ENCODE measurements around the gene SMAP2. TPM values are rescaled to one million over a fixed set of nuclear protein-coding genes. Genes with fewer than 3 reads are reported as not detected.
"Not testable (repeated sequence)": the region's sequence is repeated elsewhere in the genome, so short reads cannot be mapped to it uniquely, and the experiment has no call there.

SMAP2 gene
- polyA plus RNA-seq, 12 donors: 13.7 to 33.5 (median 18.4) TPM; not detected in 1

DNA sequence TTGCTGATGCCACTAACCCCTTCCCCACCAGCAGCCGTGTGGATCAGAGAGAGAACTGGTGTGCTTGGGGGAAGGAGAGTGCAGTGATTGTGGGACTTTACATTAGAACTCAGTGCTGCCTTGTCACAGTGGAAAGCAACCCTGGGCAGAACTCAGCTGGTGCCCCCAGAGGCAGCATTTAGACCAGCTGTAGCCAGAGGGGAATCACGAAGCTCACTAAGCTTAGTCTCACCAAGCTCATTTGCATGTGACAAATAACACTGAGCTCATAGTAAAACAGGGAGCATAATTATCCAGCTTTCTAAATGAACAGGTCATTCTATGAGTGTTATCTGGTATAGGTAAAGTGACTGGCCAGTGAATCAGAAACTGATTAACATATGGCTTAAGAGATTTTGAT lies 9.8 kb upstream of the SMAP2 start:
- no peak for DNase-seq

DNA sequence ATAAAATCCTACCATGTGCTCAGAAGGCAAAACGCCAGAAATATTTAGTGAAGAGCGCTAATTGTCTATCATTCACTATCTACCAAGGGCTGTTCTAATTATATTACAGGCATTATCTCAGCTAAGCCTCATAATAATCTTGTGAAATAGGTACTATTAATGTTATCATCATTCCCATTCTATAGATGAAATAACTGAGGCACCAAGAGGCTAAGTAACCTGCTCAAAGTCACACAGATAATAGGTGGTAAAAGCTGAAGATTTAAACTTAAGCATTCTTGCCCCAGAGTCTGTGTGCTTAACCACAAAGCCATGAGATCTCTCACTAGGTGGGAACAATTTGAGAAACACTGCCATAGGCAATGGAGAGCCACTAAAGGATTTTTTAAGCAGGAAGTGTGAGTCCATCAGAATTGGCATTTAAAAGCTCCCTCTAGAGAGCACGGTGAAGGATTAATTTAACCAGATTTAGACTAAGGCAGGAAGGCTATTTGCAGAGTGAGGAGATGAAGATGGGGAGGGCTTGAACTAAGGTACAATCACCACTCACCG lies 1.7 kb upstream of the SMAP2 start:
- DNase-seq: no peak

- DNase-seq: no peak
These were observed 737 bp upstream of the SMAP2 start for GRCh38 chr1:40372658-40373322.

DNA sequence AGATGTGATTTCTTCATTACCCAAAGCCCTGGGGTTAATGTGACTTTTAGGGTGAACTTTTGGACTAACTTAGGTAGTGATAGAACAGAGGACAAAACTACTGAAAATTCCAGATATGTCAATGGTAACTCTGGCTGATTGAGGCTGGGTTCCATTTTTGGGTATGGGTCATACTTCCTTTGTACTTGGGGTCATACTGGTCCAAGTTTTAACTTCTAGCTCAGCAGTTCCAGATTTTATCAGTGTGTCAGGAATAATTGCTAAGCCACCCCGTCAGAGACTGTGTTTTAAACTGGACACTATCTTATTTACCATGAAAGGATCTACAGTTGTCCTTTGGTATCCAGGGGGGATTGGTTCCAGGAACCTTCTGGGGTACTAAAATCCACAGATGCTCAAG lies 4.0 kb downstream of the SMAP2 start:
- no peak for DNase-seq

DNA sequence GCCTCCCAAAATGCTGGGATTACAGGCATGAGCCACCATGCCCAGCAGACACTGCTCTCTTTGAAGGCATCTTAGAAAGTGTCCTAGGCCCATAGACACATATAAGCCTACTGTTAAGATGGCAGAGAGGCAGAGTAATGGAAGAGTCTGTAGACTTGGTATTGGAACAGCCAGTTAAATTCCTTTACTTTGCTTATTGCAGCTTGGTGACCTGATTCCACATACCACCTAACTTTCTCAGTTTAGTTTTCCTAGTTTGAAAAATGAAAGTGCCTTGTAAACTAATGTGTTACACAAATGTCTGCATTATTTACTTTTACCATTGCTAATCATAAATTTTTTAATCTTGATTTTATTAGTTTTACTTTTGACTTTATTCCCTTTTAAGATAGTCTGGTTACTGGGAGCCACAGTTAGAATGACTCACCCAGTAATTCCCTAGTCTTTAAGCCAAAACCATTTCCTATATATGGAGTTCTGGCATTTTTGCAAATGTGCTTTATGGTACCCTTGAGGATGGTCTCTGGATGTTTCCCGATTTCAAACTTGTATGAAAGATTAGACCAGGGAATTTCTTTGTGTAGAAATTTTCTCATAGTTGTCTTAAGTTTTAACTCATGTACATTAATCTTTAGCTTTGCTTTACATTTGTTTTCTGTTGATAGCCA lies 6.4 kb downstream of the SMAP2 start:
- DNase-seq: peak; percentile 63

DNA sequence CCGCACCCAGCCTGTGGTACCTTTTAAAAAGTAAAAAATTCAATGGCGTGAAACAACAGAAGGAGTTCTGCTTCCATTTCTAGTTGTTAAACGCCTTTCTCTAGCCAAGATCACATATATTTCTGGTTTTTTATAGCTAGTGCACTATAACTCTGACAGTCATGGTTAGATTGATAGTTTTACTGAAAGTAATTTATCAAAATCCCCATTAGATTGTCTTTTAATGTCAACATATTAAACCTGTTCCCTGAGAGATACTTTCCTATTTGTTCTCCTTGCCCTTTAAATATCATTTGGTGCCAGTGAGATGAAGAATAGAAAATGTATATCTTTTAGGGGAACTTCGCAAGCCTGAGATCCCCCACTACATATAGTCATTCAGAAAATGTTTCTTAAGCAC lies 7.3 kb downstream of the SMAP2 start:
- no peak for DNase-seq

DNA sequence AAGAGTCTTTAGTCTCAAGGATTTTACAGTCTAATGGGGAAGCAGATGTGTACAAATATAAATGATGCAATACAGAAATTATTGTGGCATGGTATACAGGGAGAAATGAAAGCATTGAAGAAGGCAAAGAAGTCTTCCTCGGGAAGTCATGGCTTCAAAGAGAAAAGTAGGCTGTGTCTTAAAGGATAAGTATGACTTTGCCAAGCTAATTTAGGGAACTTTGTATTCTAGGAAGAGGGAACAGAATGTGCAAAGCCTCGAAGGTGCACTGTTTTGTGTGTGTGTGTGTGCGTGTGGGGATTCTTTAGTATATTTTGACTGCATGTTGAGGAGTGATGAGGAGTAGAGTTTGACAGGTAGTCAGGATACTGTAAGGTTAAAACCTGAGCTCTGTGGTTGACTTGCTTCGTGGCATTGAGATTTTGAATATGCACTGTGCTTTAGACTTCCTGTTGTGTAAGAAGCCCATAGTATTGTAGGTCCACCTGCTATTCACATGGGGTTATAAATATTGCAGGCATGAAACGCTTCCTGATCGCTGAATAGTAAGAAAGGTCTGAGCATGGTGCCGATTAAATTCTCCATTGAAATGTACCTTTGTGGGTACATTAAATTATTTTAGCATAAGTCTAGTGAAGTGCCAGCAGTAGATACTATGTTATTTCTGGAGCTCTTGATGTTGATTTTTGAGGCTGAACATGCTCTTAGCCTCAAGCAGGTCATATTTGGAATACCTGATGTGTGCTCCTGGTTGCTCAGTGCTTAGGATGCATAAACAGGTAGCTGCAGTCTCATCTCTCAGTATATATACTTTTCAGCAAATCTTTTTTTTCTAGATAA lies 8.0 kb downstream of the SMAP2 start:
- no peak for DNase-seq

- DNase-seq: no peak
These were observed 8.6 kb downstream of the SMAP2 start for GRCh38 chr1:40382108-40382460.

DNA sequence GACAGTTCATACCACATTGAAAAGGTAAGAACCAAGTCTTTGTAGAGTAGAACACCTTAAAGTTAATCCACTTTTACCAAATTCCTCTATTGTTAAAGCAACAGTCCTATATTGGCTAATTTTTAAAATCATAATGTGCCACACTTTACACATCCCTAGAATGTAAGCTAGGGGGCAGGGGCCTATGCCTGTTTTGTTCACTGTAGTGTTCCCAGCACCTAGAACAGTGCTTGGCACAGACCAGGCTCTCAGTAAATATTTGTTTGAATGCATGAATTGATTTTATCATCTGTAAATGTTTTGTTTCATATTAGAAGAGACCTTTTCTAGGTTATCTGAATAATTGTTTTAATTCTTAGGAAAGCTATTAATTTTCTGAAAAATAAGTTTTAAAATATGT lies 9.1 kb downstream of the SMAP2 start:
- no peak for DNase-seq

DNA sequence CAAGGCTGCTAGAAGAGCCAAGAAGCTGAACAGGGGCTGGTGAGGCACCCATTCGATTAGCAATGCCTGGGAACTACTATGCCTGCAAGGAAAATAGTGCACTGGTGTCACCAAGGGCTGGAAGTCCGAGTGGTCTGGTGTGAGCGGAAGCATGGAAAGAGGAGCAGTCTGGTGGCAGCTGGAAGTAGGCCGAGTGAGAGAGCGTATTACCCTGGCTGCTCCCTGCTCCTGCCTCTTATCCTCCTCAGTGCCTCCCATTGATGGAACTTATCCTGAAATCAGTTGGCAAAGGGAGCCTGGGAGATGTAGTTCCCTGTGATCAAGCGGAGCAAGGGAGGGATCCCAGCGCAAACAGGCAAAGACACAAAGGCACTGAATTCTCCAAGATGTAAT lies 9.6 kb downstream of the SMAP2 start:
- DNase-seq: no peak

DNA sequence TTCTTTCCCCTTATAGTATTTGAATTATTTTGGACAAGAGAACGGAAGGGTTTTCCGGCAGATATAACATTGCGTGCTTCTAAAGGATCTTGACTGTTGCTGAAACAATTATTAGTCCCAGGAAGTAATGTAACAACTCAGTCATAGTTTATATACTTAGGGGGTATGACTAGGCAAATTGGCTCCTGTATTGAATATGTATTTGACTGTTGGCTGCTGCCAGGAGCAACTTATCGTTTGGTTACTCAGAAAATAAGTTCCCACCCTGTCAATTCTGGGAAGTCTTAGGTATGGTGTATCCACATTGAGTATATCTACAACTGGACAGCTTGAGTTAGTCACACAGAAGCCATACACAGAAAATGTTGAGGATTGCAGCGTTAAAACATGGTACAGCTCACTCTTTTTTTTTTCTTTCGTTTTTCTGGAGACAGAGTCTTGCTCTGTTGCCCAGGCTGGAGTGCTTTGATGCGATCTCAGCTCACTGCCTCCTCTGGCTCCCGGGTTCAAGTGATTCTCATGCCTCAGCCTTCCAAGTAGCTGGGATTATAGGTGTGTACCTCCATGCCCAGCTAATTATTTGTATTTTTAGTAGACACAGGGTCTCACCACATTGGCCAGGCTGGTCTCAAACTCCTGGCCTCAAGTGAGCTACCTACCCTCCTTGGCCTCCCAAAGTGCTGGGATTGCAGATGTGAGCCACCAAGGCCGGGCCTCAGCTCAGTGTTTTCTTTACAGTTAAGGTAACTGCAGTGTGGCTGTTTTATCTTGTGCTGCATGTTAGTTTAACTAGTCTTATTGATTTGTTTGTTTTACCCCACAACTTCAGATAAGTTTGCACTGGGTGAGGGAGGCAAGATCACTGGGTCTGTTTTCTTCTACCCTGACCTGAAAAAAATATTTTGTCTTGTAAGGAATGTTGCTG lies 10.2 kb downstream of the SMAP2 start:
- no peak for DNase-seq

GRCh38 chr1:40384413-40384762 lies 10.9 kb downstream of the SMAP2 start:
- DNase-seq: no peak

- DNase-seq: no peak
These were observed 11.4 kb downstream of the SMAP2 start for GRCh38 chr1:40384887-40385286.

DNA sequence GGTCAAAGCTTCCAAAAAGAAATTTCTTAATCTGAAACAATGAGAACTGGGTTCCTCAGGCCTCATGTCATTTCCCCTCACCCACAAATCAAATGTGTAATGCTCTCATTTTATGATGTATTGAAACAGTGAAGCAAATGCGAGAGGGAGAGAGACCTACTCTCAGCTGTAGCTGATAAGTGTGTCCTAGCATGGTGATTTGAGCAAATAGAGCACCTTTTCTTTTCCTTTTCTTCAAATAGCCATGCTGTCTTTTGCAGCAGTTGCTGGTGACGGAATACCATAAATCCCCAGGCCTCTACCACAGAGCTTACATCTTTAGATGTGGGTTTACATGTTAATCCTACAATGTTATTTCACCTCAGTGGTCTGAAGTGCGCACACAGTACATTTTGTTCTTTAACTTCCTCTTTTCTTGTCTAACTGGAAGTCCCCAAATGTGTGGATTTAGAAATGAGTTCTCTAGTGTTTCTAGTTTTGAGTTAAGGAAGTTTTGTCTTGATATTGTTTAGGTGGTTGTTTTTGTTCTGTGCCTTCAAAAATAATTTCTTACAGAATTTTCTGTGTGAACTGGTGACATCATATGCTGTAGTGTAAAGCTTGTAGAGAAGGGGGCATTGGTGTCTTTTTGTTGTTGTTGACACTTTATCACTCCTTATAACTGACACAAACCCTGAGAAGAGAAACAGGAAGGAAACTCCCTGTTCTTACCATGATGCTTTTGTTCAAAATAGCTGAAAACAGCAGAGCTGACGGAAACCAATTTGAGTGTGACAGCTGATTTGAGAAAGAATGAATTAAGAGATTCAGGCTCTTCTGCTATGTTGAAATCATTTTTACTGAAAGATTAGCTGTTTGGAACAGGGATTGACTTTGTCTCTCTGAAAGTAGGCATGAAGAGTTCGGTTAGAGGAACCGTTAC lies 12.2 kb downstream of the SMAP2 start:
- no peak for DNase-seq

GRCh38 chr1:40386359-40386723 lies 12.8 kb downstream of the SMAP2 start:
- DNase-seq: no peak

GRCh38 chr1:40386796-40387195 lies 13.3 kb downstream of the SMAP2 start:
- DNase-seq: no peak

DNA sequence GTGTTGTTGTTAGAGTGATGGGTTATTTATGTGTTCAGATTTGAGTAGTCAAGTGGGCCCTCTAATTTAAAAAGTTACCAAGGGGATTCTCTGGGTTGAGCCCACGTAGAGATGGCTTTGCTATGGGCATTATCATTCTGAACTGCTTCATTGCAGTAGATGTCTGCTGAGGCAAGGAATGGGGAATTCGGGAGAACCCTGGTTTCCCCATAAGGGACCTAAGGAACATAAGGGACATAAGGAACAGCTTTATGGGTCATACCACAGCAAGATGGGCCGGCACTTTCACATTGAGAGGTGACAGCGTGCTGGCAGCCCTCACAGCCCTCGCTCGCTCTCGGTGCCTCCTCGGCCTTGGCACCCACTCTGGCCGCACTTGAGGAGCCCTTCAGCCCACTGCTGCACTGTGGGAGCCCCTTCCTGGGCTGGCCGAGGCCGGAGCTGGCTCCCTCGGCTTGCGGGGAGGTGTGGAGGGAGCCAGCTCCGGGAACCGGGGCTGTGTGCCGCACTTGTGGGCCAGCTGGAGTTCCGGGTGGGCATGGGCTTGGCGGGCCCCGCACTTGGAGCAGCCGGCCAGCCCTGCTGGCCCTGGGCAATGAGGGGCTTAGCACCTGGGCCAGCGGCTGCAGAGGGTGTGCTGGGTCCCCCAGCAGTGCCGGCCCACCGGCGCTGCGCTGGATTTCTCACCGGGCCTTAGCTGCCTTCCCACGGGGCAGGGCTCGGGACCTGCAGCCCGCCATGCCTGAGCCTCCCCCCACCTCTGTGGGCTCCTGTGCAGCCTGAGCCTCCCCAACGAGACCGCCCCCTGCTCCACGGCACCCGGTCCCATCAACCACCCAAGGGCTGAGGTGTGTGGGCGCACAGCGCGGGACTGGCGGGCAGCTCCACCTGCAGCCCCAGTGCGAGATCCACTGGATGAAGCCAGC lies 14.1 kb downstream of the SMAP2 start:
- DNase-seq: not testable (repeated sequence)

- not testable (repeated sequence) for DNase-seq
These were observed 15.2 kb downstream of the SMAP2 start for GRCh38 chr1:40388456-40389321.
